Mucosa of rectum (tissue), 2 donors: ENCODE results near the gene MAZ.

ENCODE experiments used
- H3K27ac ChIP-seq, 2 donors: one replicate each; pipeline ENCODE4 v1.7.0; 2013; ENCODE audit warnings: inconsistent platforms in 2 of 2, low read depth in 2 of 2, low read length in 2 of 2
- H3K27me3 ChIP-seq, 2 donors: one replicate each; pipeline ENCODE4 v1.7.0; 2013; ENCODE audit warnings: low read length in 2 of 2; ENCODE audit not compliant: control insufficient read depth in 2 of 2, insufficient read depth in 2 of 2
- H3K36me3 ChIP-seq, 2 donors: one replicate each; pipeline ENCODE4 v1.7.0; 2013; ENCODE audit warnings: low read length in 2 of 2; ENCODE audit not compliant: control insufficient read depth in 2 of 2, insufficient read depth in 2 of 2
- H3K4me1 ChIP-seq, 2 donors: one replicate each; pipeline ENCODE4 v1.7.0; 2013; ENCODE audit warnings: low read length in 2 of 2, mild to moderate bottlenecking in 1 of 2; ENCODE audit not compliant: control insufficient read depth in 2 of 2, insufficient read depth in 2 of 2
- H3K4me3 ChIP-seq, 2 donors: one replicate each; pipeline ENCODE4 v1.7.0; 2013; ENCODE audit warnings: low read length in 2 of 2
- H3K9ac ChIP-seq, 2 donors: one replicate each; pipeline ENCODE4 v1.7.0; 2013; ENCODE audit warnings: low read length in 2 of 2, low read depth in 1 of 2, mild to moderate bottlenecking in 1 of 2
- H3K9me3 ChIP-seq, 2 donors: one replicate each; pipeline ENCODE4 v1.7.0; 2013; ENCODE audit warnings: low read length in 2 of 2; ENCODE audit not compliant: control insufficient read depth in 2 of 2
- donor health status: healthy.
- donor health status: Normal muscosa, but diverticular disease.

Gene MAZ

DNA sequence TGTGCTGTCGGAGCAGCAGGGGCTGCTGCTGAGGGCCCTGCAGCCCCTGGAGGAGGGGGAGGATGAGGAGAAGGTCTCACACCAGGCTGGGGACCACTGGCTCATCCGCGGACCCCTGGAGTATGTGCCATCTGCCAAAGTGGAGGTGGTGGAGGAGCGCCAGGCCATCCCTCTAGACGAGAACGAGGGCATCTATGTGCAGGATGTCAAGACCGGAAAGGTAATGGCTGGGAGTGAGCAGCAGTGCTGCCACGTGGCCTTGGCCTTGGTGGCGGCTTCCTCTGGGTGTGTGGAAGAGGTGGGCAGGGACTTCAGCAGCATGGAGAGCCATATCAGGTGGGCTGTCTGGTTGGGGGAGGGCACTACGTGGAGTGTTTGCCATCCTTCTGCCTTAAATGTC lies 33.9 kb downstream of the MAZ start:
- Histone ChIP-seq H3K4me1 (no peaks in the 10 kb centered on the region), H3K4me3 (no peak overlapping the region), H3K27ac (no peak overlapping the region), H3K9ac (no peak overlapping the region), H3K9me3 (no peaks in the 10 kb centered on the region), H3K27me3 (no peaks in the 10 kb centered on the region), H3K36me3 (peaks cover 73 to 85% of the 10 kb centered on the region in 2 donors)

DNA sequence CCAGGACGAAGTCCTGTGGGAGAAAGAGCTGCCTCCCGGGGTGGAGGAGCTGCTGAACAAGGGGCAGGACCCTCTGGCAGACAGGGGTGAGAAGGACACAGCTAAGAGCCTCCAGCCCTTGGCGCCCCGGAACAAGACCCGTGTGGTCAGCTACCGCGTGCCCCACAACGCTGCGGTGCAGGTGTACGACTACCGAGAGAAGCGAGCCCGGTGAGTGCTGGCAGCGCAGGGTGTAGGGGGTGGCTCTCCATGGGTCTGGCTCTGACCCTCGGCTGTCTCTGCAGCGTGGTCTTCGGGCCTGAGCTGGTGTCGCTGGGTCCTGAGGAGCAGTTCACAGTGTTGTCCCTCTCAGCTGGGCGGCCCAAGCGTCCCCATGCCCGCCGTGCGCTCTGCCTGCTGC lies 35.3 kb downstream of the MAZ start:
- H3K9ac ChIP-seq: no peak overlapping the region
- H3K9me3 ChIP-seq: no peaks in the 10 kb centered on the region
- H3K27me3 ChIP-seq: no peaks in the 10 kb centered on the region
- H3K27ac ChIP-seq: no peak overlapping the region
- H3K36me3 ChIP-seq: peaks cover 81 to 87% of the 10 kb centered on the region in 2 donors
- H3K4me3 ChIP-seq: no peak overlapping the region
- no peaks in the 10 kb centered on the region for H3K4me1 ChIP-seq

DNA sequence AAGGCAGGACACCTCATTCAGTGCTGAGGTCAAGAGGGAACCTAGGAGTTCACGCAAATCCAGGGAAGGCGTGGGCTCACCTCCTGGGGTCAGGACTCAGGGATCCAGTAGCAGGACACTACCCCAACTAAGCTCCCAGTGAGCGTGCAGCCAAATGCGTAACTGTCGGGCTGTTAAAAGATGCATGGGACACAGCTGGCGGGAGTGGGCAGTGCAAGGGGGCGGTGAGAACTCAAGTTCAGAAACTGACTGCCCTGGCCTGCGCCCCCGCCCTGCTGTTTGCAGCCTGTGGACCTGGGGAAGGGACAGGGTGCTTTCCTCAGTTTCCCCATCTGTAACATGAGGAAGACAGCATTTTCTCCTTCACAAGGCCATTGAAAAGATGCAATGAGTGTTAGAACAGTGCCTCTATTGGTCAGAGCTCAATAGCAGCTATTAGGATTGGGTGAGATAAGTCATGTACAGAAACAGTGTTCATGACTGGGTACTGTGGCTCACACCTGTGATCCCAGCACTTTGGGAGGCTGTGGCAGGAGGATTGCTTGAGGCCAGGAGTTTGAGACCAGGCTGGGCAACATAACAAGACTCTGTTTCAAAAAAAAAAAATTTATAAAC lies 36.5 kb downstream of the MAZ start:
- H3K4me3 ChIP-seq: no peak overlapping the region
- no peaks in the 10 kb centered on the region for H3K4me1 ChIP-seq
- no peak overlapping the region for H3K9ac ChIP-seq
- H3K9me3 ChIP-seq: no peaks in the 10 kb centered on the region
- H3K27me3 ChIP-seq: no peaks in the 10 kb centered on the region
- H3K27ac ChIP-seq: no peak overlapping the region
- peaks cover 82 to 86% of the 10 kb centered on the region in 2 donors for H3K36me3 ChIP-seq

DNA sequence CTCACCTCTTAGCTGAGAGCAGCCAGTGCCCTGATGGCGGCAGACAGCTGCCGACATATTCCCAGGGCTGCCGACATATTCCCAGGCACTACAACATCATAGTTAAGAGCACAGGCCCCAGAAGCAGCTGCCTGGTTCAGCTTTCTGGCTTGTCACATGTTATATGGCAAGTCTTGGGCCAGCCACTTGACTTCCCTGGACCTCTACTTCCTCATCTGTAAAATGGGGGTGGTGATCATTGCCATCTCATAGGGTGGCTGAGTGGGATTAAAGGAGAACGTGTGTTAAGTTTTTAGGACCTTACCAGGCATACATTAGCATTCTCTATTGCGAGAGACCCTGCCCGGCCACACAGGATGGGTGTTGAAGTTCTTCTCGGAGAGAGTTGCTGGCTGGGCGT lies 37.6 kb downstream of the MAZ start:
- Histone ChIP-seq H3K27ac (no peak overlapping the region), H3K4me1 (peaks cover 0 to 2% of the 10 kb centered on the region in 2 donors), H3K4me3 (no peak overlapping the region), H3K27me3 (no peaks in the 10 kb centered on the region), H3K9me3 (no peaks in the 10 kb centered on the region), H3K9ac (no peak overlapping the region), H3K36me3 (peaks cover 75 to 82% of the 10 kb centered on the region in 2 donors)

DNA sequence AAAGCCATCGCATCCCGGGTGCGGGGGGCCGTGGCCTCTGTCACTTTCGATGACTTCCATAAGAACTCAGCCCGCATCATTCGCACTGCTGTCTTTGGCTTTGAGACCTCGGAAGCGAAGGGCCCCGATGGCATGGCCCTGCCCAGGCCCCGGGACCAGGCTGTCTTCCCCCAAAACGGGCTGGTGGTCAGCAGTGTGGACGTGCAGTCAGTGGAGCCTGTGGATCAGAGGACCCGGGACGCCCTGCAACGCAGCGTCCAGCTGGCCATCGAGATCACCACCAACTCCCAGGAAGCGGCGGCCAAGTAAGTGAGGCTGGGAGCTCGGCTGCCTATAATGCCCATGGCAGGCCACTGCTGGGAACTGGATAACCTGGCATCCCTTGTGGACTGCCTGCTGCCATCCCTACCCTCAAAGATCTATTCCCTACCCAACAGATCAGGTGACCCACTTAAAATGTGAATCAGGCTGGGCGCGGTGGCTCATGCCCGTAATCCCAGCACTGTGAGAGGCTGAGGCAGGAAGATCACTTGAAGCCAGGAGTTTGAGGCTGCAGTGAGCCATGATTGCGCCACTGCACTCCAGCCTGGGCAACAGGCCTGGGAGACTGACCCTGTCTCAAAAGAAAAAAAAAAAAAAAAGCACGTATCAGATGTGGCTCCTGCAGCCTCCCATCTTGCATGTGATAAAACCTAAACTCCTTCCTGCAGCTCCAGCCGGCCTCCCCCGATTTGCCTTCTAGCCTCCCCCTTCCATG lies 38.4 kb downstream of the MAZ start:
- H3K4me3 ChIP-seq: no peak overlapping the region
- H3K27me3 ChIP-seq: no peaks in the 10 kb centered on the region
- H3K4me1 ChIP-seq: peaks cover 0 to 2% of the 10 kb centered on the region in 2 donors
- H3K9ac ChIP-seq: no peak overlapping the region
- H3K9me3 ChIP-seq: no peaks in the 10 kb centered on the region
- H3K27ac ChIP-seq: no peak overlapping the region
- H3K36me3 ChIP-seq: peaks cover 71 to 74% of the 10 kb centered on the region in 2 donors

DNA sequence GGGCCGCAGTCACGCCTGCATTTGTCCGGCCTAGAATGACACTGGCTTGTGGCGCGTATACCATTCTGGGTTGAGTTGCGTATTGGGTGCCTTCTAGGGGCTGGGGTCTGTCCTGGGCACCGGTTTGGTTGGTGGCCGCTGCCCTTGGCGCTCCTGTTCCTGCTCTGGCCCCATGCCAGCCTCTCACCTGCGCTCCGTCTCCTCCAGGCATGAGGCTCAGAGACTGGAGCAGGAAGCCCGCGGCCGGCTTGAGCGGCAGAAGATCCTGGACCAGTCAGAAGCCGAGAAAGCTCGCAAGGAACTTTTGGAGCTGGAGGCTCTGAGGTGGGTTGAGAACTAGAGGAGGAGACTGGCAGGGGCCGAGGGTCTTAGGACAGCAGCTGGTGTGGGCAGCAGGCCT lies 39.3 kb downstream of the MAZ start:
- no peak overlapping the region for H3K9ac ChIP-seq
- H3K9me3 ChIP-seq: no peaks in the 10 kb centered on the region
- H3K4me1 ChIP-seq: peaks cover 0 to 2% of the 10 kb centered on the region in 2 donors
- H3K36me3 ChIP-seq: peaks cover 63 to 66% of the 10 kb centered on the region in 2 donors
- no peak overlapping the region for H3K27ac ChIP-seq
- H3K27me3 ChIP-seq: no peaks in the 10 kb centered on the region
- H3K4me3 ChIP-seq: no peak overlapping the region

DNA sequence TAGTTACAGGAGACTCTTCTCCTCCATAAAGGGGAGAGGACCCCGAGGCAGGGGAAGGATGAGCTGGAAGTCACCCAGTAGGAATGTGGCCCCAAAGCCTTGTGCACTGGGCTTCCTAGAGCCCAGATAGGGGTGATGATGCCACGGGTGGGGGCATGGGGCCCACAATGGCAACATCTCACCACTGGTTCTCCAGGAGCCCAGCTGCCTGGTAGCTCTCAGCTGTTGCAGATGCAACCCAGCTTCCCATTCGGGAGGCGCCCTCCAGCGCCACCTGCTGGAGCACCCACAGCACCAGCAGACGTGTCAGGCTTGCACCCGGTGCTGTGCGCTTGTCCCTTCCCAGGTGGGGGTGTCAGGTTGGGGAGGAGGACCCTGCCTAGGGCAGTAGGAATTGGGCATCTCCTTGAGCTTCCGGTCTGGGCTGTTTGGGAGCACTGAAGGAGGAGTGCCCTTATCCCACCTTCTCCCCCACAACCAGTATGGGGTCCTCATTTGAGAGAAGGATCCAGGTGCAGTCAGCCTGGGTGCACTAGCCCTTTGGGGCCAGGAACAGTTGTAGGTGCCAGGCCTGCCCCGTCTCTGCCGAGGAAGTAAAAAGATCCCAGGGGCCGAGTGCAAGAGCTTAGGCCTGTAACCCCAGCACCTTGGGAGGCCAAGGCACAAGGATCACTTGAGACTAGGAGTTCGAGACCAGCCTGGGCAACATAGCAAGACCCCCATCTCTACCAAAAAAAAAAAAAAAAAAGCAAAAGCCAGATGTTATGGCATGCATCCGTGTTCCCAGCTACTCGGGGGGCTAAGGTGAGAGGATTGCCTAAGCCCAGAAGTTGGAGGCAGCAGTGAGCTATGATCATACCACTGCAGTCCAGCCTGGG lies 42.3 kb downstream of the MAZ start:
- H3K9ac ChIP-seq: no peak overlapping the region
- H3K27ac ChIP-seq: no peak overlapping the region

DNA sequence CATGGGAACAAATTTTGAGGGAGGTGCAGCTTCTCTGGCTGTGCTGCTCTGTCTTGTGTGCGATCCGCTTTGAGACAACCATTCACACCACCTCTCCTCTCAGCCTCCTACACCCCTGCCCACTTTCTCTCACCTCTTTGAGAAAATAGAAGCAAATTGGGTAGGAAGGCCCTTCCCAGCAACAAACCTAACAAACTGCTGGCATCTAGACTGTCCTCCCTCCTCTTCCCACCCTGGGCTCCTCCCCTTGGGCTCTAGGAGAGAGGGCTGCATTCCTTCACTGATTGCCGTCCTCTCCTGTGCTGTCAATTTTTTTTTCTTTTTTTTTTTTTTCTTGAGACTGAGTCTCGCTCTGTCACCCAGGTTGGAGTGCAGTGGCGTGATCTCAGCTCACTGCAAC lies 43.2 kb downstream of the MAZ start:
- no peaks in the 10 kb centered on the region for H3K9me3 ChIP-seq
- H3K4me1 ChIP-seq: peaks cover 0 to 2% of the 10 kb centered on the region in 2 donors
- no peak overlapping the region for H3K4me3 ChIP-seq
- H3K27ac ChIP-seq: no peak overlapping the region
- peaks cover 34 to 35% of the 10 kb centered on the region in 2 donors for H3K36me3 ChIP-seq
- H3K27me3 ChIP-seq: no peaks in the 10 kb centered on the region
- no peak overlapping the region for H3K9ac ChIP-seq

More for the DNA sequence above, 42.3 kb downstream of the MAZ start:
- no peaks in the 10 kb centered on the region for H3K9me3 ChIP-seq
- H3K27me3 ChIP-seq: no peaks in the 10 kb centered on the region
- H3K36me3 ChIP-seq: peaks cover 43% of the 10 kb centered on the region in 2 donors
- peaks cover 0 to 2% of the 10 kb centered on the region in 2 donors for H3K4me1 ChIP-seq
- no peak overlapping the region for H3K4me3 ChIP-seq

DNA sequence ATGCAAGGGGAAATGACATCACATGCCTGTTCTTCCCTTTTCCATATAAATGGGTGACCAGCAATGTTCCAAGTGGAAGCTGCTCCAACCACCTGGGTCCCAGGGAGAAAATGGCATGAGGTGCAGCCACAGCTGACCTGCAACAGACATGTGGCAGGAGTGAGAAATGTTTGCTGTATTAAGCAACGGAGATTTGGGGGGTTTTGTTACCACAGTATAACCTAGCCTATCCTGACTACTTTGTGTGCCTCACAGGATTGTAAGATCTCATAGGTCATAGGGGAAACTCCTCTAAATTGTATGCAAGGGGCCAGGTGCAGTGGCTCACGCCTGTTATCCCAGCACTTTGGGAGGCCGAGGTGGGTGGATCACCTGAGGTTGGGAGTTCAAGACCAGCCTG lies 44.7 kb downstream of the MAZ start:
- Histone ChIP-seq H3K27ac (no peak overlapping the region), H3K9ac (no peak overlapping the region), H3K9me3 (no peaks in the 10 kb centered on the region), H3K36me3 (peaks cover 19 to 21% of the 10 kb centered on the region in 2 donors), H3K4me3 (no peak overlapping the region), H3K27me3 (no peaks in the 10 kb centered on the region), H3K4me1 (peaks cover 0 to 2% of the 10 kb centered on the region in 2 donors)

DNA sequence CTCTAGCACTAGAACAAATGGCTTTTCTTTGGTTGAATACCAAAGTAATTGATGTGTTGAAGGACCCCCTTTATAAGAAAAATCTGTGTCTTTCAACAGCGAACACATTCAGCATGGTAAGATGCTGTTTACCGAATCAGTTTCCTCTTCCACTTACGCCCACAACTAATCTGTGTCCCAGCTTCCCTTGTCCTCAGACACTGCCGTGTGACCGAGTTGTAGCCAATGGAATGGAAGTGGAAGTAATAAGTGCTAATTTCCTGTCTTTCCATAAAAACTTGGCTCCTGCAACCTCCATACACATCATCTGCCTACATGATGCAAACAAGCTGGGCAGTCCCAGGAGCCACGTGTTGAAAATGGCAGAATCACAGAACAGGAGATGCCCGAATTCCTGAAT lies 46.3 kb downstream of the MAZ start:
- H3K9ac ChIP-seq: no peak overlapping the region
- H3K36me3 ChIP-seq: peaks cover 5% of the 10 kb centered on the region in 2 donors
- no peak overlapping the region for H3K4me3 ChIP-seq
- no peaks in the 10 kb centered on the region for H3K27me3 ChIP-seq
- H3K9me3 ChIP-seq: no peaks in the 10 kb centered on the region
- peaks cover 0 to 2% of the 10 kb centered on the region in 2 donors for H3K4me1 ChIP-seq
- H3K27ac ChIP-seq: peak overlapping the region in 1 of 2 donors; percentile 28
